Middle frontal gyrus (tissue), 1 donor: ENCODE data around the gene LCP1.
"Not testable (repeated sequence)": the region's sequence is repeated elsewhere in the genome, so short reads cannot be mapped to it uniquely, and the experiment has no call there.

Experiments used
- DNase-seq: peaks from one replicate; pipeline ENCODE4 v3.0.0-alpha.2; 2015; ENCODE audit warnings: low spot score; ENCODE audit errors: extremely low spot score

LCP1 gene

DNA sequence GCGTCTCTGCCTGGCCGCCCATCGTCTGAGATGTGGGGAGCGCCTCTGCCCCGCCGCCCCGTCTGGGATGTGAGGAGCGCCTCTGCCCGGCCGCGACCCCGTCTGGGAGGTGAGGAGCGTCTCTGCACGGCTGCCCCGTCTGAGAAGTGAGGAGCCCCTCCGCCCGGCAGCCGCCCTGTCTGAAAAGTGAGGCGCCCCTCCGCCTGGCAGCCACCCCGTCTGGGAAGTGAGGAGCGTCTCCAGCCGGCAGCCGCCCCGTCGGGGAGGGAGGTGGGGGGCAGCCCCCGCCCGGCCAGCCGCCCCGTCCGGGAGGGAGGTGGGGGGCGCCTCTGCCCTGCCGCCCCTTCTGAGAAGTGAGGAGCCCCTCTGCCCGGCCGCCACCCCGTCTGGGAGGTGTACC, 19.2 kb downstream of the LCP1 start:
- DNase-seq, result not testable (repeated sequence)

DNA sequence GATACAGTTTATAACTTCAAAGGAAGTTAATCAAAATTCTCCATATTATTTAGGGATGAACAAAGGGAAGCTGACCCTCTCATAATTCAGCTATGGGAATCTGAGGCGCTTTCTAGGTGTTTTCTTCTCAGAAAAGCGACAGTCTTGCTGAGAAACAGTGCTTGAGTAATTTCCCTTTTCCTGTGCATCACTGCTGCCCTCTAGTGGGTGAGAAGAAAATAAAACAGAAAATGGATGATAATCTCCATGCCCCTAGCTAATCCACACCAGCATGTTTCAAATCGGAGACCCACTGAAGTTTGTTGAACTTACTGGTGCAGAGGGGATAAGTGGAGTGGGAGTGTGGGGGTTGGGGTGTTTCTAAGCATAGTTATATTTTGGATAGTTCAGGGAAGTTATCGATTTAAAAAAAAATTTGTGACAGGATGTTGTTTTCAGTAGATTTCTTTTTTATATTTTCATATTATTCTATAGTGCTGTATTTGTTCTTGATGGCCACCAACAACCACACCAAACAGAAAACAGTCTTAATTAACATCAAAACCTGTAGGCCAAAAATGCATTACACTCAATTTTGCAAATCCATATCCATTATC, 21.4 kb downstream of the LCP1 start:
- DNase-seq, result peak; percentile 18

DNA sequence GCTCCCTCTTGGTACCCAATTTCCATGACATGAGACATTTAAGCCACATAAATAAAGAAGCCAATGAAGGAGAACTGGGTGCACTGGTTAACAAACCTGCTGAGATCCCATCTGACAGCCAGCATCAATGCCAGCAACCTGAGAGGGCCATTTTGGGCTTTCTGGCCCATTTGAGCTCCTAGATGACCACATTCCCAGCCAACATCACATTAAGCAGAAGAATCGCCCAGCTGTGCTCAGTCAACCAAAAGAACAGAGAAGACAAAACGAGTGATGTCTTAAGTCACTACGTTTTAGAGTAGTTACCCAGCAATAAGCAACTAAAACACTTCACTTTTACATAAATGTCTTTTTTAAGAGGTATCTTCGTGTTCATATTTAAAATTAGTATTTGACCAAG, 21.9 kb downstream of the LCP1 start:
- DNase-seq, result no peak

DNA sequence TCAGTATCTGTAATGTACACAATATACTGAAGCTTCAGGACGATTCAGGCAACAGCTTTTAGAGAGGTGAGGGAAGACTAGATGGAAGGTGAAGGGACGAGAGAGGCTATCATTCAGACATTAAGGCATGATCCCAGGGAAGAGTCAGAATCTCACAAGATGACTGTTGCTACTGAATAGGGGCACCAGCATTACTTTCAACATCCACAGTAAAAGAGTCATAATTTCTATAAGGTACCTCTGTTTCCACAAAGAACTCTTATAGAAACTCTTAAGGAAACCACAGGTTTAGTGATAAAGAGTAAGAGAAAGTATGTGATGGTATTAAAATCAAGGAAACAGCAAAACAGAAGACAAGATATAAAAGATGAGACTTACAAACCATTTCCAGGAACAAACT, 23.0 kb downstream of the LCP1 start:
- DNase-seq, result no peak

DNA sequence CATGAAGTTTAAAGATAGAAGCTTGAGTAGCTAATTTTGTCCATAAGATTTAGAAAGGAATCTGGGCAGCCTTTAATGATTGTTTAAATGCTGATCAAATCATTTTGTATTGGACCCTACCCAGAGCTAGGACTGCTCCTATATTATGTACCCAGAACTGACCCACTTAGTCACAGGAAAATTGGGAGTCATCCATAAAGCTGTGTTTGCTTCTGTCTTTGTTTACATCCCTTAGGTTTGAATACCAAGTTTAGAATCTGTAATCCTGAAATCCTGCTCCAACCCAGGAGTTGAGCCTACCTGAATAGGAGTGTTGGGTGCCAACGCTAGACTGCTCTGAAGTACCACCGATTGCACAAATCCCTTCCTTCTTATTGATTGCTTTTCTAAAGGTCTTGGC, 23.8 kb downstream of the LCP1 start:
- DNase-seq, result no peak

DNA sequence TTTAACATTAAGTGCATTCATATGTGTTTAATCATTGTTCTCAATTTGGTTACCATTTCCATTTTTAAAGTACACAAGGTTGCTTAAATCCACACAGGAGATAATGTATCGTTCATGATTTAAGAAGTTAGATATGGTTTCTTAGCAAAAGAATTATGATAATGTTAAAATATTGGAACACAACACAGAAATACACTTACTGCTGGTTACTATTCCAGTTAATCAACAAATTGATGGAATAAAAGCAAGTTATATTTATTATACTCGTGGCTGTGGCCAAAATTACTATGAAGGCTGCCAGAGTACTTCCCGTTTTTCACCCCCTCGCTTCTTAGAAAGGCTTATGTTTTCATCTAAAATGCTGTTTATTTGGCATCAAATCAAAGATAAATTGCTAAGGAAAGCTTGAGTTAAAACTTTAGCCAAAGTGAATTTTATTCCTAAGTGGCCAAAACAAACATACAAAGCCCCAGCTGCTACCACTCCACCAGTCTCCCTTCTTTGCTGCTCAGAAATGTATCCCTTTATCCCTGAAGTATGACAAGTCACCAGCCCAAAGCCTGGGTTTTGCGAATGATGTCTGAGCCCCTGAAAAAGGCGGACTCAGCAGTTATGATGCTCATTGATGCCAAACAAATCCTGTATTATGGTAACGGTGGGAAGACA, 27.7 kb downstream of the LCP1 start:
- no peak for DNase-seq

DNA sequence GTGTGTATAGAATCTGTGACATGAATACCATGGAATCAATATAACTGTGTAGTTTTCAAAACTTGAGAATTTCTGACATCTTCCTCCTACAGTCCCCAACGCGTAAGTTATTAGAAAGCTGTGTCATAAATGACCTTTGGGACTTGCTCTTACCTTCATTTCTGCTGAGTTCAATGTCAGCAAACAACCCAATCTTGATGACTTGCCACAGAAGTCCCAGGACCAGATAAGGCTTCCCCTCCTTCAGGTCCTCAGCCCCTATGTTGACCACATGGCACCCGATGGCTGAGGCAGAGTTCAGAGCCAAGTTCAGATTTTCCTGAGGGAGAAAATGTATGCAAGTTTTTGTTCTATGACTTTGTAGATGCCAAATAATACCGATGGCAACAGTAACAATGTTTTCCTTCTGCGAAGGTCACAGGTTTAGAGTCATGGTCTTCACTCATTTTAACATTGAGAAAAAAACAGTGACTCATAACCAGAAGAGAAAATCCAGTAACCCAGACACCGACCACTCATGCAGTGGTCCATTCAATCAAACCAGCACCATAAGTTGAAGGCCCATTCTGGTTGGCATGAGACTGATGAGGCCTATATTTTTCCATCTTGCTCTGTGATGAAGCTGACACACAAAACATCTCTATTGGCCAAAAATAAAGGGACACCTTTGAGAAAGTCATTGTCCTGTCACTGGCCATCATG, 29.2 kb downstream of the LCP1 start:
- DNase-seq, result no peak

DNA sequence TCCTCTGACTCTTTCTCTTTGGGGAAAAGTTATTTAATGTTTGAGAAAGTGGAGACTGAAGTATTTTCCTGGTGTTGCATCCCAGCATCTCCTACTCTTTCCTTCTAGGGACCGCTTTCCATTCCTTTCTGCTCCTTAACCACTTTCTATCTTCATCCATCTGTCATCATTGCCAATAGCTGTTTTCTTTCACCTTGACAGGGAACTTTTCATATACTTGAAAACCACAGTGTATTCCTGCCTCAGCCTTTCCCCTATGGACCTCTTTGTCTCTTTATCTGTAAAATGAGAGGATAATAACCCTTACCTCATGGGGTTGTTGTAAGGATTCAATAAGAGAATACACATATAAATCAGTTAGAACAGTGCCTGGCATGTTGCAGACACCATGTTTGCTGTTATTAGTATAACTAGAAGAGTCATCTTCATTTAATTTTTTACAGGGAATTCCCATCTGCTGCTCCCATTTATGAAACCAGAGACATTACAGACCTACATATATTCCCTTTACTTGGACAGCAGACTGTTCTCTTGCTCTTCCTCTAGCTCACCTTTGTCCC, 31.8 kb downstream of the LCP1 start:
- DNase-seq, result no peak

DNA sequence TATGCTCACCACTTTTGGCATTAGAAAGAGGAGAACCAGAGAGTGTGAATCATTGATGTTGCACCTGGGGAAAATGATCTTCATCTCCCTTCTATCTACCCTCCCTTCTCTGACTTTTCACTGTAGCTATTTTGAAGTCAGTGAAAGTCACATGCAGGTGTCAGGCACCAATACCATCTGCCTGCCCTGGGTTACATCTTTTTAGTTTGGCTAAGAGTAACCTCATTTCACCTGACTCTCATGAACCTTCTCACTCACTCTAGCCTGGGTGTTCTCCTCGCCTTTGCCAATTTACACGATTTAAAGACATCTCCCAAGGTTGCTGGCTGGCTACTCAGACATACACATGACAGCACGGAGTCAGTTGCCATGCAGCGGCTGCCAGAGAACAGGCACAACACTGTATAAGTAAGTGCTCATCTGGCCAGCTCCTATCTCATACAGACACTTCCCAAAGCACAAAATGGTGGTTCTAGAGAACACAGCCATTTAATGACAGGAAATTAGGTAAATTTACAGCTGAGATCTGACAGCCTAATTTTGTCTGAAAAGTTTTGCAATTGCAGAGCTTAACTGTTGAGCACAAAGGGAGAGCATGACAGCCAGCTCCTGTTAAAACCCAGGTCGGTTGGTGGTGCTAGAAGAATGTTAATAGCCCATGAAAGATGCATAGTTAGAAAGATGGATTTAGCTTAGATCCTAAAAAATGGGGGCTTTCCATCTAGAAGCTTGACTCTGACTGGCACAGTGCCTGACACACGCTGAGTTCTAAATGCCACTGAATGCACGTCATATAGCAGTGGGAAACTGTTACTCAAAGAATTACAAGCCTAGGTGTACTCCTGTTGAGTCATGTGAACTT, 32.5 kb downstream of the LCP1 start:
- DNase-seq, result no peak

DNA sequence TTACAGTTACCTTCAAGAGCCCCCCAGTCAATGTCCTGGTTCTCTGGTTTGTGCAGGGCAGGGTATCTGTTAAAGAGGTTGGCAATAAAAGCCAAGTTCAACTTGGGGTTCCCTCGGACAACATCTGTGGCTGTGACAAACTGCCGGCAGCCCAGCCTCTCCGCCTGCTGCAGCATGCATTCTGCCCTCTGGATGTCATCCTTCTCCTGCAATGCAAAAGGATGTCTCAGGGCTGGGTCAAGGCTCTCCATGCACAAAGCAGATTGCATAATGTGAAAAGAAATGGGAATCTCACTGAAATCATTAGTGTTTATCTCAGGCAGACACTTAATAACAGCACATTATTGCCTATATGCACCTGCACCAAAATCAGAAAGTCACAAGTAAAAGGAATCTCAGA, 35.1 kb downstream of the LCP1 start:
- DNase-seq, result no peak

DNA sequence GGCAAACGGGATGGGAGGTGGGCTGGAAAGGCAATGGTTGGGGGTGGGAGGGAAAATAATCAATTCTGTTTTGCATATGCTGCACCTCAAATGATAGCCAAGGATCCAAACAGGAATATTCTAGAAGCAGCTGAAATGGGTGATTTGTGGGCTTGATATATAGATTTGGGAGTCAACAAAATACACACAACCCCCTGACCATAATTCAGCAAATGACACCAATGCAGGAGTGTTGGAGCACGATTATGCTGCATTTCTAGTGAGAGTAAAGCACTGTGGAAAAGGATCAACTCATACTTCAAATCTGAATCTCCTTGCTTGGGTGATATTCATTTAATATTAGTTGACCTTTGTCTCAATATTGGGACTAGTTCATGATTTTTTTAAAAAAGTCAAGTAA, 36.0 kb downstream of the LCP1 start:
- DNase-seq, result no peak

DNA sequence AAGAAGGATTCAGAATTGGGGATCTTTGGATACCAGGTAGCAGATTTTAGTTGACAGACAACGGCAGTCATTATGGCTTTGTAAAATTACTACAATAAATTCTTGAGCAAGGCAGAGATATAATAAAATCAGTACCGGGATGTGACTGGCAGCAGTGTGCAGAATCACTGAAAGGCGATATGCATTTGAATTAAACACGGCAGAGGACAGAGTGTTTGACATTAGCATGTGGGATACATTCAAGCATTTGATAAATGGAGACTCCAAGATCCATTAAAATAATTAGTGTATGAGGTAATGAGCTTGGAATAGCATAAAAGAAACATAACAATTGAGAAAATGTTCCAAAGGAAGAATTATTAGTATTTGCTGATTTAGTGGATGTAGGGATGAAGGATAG, 36.8 kb downstream of the LCP1 start:
- DNase-seq, result no peak

DNA sequence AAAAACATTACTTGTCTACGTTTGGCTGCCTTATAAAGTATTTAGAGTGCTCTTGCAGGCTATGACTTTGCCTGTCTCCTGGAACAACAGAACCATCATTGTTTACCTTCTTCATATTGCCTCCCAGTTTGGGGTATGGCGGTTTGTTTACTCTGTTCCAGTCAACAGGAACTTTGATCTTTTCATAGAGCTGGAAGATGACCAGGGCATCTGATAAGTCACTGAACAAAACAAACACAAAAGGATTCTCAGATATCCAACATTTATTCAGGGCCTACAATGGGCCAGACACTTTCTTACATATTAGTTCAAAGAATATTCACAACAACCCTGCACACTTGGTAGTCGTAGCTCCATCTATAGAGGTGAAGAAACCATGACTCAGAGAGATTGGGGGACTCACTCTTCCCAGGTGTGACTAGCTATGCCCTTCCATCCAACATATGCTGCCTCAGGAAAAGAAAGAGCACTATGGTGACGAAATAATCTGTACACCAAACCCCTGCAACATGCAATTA, 38.7 kb downstream of the LCP1 start:
- no peak for DNase-seq

DNA sequence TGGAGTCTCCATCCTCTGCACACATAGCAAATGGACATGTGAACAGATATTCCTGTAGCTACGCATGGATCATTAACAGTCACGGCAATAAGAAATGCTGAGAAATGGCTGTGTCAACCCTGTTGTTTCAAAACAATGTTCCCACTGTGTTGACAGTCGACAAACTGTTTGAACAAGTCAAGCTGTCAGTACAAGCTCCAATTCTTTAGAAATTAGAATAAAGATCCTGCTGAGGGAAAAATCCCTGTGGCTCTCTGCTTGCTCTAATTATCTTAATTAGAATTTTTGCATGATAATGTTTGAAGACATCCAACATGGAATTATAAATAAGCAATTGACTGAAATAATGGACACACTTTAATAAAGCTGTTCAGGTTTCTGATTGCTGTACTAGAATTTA, 39.2 kb downstream of the LCP1 start:
- no peak for DNase-seq

DNA sequence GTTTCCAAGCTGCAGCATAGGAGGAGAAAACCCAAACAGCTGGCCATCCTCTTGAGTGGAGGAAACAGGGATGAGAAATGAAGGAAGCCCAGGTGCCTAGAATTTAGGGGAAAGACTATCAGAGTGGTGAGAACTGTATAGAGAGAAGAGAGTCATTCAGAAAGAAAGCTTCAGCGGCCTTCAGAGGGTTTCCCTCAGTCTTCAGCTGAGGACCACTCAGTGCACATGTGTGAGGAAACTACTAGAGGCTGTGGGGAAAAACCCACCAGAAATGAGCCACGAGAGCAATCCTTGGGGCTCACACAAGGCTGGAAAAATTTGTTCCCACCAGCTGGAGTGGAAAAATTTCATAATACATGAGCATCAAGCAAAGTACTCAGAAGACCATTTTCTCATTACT, 41.9 kb downstream of the LCP1 start:
- no peak for DNase-seq

DNA sequence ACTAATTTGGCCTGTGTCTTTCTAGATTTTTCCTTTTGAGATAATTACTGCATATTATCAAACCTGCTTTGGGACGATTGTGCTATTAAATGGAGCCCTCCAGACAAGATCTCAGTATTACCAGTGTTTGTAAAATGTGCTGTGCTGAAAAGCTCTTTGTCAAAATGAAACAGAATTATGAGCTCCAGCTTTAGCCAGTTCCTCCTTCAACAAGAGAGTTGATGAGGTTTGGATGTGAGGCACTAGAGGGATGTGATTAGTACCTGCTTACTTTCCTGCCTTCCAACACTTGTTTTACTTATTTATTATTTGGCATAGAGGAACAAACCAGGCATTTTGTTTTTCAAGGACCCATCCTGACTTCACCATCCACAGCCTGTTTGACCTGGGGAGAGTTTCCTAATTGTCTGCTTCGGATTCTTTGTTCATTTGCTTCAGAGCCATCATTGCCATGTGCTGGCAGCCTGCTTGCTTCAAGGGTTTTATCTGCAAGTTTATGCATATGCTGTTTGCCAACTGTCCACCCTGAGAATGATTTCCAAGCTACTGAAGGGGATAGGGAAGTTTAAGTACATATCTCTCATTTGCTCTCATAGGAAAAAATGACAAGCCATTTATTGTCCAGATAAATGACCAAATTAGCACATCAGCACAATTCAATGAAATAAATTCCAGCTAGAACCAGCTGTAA, 44.2 kb downstream of the LCP1 start:
- DNase-seq, result no peak

DNA sequence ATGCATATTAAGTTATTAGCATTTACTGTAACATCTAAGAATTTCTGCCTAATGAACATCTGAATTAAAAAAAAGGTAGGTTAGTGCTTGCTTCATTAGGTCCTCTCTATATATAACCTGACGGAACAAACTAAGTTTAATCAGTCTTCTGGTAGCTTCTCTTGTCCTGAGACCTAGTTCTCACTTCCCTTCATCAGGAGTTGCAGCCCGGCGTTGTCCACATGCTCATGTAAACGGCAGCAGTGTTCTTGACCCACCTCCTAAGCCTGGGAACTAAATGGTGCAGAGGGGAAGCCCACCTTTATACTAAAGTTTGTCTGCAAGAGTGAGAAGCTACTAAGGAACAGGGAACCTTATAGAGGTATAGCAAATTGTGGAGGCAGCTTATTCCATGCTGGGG, 45.3 kb downstream of the LCP1 start:
- no peak for DNase-seq

DNA sequence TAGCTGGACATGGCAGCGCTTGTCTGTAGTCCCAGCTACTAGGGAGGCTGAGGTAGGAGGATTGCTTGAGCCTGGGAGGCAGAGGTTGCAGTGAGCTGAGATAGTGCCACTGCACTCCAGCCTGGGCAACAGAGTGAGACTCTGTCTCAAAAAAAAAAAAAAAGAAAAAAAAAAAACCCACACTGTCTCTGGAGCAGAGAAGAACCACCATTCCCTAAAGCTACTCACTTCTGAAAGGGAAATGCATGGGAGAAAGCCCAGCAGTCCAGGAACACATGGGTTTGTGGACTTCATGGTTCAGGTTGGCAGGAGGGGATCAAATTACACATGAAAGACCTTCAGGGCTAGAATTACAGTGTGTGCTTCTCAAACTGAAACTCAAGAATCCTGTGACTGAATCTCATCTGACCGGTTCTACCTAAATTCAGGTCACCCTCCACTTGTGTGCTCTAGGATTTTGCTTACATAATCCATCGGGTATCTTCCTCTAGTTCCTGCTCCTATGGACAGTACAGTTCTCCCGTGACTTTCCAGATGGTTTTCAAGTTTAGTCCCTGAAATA, 46.9 kb downstream of the LCP1 start:
- DNase-seq, result no peak

DNA sequence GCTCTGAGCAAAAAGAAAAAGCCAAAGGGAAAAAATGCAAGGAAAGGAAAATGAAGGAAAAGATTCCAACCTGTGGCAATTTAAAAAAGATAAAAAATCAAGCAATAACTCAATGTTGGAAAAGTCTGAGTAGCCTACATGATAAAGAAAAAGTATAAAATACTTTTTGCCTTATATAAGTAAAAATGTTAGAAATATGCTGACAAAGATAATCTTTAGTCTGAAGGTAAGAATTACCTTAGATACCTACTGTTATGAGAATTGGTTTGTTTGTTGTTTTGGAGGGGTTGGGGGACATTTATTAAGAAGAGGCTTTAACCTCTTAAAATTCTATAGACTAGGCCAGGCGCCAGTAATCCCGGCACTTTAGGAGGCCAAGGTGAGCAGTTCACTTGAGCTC, 47.5 kb downstream of the LCP1 start:
- no peak for DNase-seq

DNA sequence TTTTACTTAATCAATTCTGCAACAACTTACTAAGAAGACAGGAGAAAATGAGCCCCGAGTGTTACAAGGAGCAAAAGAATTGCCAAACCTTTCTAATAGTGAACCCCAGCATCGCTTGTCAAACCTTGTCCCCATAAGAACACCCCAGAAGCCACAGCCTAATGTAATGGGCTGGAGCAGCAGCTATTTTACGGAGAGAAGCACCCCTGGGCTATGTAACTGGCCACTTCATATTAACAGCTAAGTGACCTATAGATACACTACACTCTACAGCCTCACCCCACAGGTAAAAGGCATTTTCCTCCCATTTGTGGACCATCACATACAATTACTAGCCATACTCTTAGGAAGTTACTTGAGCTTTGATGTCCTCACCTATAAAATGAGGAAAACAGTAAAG, 49.9 kb downstream of the LCP1 start:
- no peak for DNase-seq

DNA sequence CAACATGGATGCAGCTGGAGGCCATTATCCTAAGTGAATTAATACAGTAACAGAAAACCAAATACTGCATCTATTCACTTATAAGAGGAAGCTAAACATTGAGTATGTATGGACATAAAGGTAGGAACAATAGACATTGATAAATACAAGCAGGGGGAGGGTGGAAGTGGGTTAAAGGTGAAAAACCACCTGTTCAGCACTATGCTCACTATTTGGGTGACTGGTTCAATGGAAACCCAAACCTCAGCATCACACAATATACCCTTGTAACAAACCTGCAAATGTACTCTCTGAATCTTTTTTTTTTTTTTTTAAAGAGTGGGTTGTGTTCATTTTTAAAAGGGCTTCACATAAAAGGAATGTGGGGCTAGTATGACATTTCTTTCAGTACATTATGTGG, 50.3 kb downstream of the LCP1 start:
- no peak for DNase-seq
